ENCODE data around the gene TMEM40.

DNA sequence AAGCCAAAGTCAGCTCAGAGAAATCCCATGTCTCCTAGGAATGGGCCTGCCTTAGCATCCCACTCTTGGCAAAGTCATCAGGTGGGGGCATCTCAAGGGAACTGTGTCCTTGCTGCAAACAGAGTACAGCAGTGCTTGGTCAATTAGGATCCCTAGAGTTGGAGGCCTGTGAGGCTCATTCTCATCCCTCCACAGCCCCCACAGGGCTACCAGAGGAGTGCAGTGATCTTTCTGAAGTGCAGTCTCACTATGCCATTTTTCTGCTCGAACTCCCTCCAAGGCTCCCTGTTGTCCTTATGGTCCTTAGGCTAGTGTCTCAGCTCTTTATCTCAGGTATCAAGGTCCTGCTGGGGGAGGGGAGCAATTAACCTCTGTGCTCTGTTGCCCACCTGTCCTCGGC is 31.1 kb downstream of the TMEM40 start:
- TF ChIP-seq, protein P1, sequence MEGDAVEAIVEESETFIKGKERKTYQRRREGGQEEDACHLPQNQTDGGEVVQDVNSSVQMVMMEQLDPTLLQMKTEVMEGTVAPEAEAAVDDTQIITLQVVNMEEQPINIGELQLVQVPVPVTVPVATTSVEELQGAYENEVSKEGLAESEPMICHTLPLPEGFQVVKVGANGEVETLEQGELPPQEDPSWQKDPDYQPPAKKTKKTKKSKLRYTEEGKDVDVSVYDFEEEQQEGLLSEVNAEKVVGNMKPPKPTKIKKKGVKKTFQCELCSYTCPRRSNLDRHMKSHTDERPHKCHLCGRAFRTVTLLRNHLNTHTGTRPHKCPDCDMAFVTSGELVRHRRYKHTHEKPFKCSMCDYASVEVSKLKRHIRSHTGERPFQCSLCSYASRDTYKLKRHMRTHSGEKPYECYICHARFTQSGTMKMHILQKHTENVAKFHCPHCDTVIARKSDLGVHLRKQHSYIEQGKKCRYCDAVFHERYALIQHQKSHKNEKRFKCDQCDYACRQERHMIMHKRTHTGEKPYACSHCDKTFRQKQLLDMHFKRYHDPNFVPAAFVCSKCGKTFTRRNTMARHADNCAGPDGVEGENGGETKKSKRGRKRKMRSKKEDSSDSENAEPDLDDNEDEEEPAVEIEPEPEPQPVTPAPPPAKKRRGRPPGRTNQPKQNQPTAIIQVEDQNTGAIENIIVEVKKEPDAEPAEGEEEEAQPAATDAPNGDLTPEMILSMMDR (IDR thresholded peaks at IDR 0.05) = no peak
- no peak for TF ChIP-seq POLR2A (IDR thresholded peaks at IDR 0.05)
